RWPE2 (cell line): ENCODE data around the gene HSP90AB1.

Experiments
- ATAC-seq: fragments of 200-7000 bp; cut with Tn5 transposase; 3 replicates; pipeline ENCODE4 v1.9.1; 2021; ENCODE audit warnings: low read depth
- DNase-seq: peaks from one replicate; pipeline ENCODE4 v3.0.0-alpha.2; 2020; ENCODE audit warnings: low spot score
- H3K27ac ChIP-seq: fragments of 450-650 bp; 2 replicates; pipeline ENCODE4 v1.5.1; 2017; ENCODE audit warnings: mild to moderate bottlenecking; ENCODE audit not compliant: poor library complexity, severe bottlenecking
- H3K27me3 ChIP-seq: fragments of 250-450 bp; sonication (Bioruptor Pico); 2 replicates; pipeline ENCODE4 v1.5.1; 2021; ENCODE audit warnings: mild to moderate bottlenecking, moderate library complexity; ENCODE audit not compliant: insufficient read depth, poor library complexity, severe bottlenecking
- H3K36me3 ChIP-seq: fragments of 250-450 bp; sonication (Bioruptor Pico); 2 replicates; pipeline ENCODE4 v1.5.1; 2020; ENCODE audit warnings: low read depth, mild to moderate bottlenecking, moderate library complexity
- H3K4me1 ChIP-seq: fragments of 250-450 bp; sonication (Bioruptor Pico); 2 replicates; pipeline ENCODE4 v1.5.1; 2021; ENCODE audit warnings: mild to moderate bottlenecking, moderate library complexity; ENCODE audit not compliant: insufficient read depth, poor library complexity, severe bottlenecking
- H3K4me3 ChIP-seq: fragments of 250-450 bp; sonication (Bioruptor Pico); 2 replicates; pipeline ENCODE4 v1.5.1; 2021; ENCODE audit warnings: mild to moderate bottlenecking, moderate library complexity; ENCODE audit not compliant: severe bottlenecking
- H3K9me3 ChIP-seq: fragments of 250-450 bp; sonication (Bioruptor Pico); 2 replicates; pipeline ENCODE4 v1.5.1; 2021; ENCODE audit warnings: mild to moderate bottlenecking, moderate library complexity; ENCODE audit not compliant: severe bottlenecking
- TF ChIP-seq, protein P1 (sequence below): fragments of 450-650 bp; IDR thresholded peaks from one replicate; pipeline ENCODE4 v1.5.1; 2017; ENCODE audit warnings: mild to moderate bottlenecking, moderate library complexity; ENCODE audit not compliant: poor library complexity, severe bottlenecking

The HSP90AB1 gene

DNA sequence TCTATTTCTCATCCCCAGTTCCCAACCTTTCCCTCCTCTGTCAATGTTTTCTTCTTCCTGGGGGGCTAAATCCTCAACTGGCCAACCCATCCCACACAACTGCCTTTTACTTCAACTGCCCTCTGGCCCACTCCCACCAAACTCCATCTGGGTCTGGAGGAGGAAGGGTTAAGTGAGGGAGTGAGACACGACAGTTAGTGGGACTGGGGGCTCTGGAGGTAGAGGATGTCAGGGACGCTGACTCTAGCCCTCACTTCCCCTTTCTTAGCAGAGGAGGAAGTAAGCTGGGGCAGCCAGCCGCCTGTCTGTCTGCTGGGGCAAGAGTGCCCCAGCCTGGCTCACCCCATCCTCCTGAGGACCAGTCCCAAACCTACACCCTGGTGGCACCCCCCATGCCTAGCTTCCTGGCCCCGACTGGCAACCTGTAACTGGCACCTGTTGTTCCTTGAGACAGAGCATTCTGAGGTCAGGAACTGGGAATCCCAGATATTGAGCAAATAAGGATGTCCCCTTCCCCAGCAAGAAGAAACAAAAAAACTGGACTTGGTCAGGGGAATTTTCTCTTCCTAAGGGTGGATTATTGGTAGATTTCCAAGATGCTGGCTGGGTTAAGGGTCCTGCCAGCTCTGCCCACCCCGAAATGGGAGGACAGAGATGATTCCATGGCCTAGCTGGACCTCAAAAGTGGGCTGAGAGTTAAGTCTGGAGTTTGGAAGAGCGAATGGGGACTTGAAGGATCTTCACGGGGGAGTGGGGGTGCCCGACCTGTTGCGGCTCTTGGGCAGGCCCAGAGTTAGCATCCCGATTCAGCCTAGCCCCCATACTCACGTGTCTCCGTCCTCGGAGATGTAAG, 17.5 kb downstream of the HSP90AB1 start:
- H3K36me3 ChIP-seq = no peaks in the 10 kb centered on the region
- no peak for DNase-seq
- no peaks in the 10 kb centered on the region for H3K9me3 ChIP-seq
- H3K4me3 ChIP-seq = peak overlapping the region; percentile 69
- H3K27ac ChIP-seq = no peak overlapping the region
- TF ChIP-seq, protein P1, sequence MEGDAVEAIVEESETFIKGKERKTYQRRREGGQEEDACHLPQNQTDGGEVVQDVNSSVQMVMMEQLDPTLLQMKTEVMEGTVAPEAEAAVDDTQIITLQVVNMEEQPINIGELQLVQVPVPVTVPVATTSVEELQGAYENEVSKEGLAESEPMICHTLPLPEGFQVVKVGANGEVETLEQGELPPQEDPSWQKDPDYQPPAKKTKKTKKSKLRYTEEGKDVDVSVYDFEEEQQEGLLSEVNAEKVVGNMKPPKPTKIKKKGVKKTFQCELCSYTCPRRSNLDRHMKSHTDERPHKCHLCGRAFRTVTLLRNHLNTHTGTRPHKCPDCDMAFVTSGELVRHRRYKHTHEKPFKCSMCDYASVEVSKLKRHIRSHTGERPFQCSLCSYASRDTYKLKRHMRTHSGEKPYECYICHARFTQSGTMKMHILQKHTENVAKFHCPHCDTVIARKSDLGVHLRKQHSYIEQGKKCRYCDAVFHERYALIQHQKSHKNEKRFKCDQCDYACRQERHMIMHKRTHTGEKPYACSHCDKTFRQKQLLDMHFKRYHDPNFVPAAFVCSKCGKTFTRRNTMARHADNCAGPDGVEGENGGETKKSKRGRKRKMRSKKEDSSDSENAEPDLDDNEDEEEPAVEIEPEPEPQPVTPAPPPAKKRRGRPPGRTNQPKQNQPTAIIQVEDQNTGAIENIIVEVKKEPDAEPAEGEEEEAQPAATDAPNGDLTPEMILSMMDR = no peak
- peak; percentile 3; the same call in 1 of the 3 replicates for ATAC-seq
- H3K27me3 ChIP-seq = peaks cover 1% of the 10 kb centered on the region
- H3K4me1 ChIP-seq = peaks cover 18% of the 10 kb centered on the region

DNA sequence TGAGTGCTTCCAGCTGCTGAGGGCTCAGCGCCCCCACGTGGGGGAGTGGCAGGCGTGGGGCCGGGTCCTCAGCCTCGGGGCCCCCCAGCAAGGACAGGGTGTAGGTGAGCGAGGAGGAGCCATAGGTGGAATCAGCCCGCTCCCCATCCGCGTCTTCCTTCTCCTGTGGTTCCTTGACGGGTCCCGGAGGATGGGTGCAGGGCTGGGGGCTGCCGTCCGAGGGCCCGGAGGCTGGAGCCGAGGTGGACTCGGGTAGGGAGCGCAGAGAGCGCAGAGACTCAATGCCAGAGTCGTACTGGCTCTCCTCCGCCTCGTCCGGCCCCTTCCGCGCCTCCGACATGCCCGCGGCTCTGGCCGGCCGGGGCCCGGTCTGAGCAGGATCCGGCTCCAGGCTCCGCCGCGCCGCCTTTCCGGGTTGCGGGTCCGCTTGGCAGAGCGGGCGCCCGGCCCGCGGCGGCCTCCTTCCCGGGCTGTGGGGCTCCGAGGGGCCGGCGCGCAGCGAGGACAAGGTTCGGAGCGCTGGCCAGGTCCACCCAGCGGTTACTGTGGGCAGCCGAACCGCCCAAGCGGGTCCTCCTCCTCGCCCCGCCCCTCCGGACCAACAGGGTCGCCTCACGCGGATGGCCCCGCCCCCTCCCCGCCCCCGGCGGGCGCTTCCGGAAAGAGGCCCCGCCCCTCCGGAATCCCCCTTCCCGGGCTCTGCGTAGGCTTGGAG, 18.3 kb downstream of the HSP90AB1 start, which contains the start of gene NFKBIE:
TSS of gene NFKBIE (minus strand) at position 545 of the 715 bp plus-strand sequence. CDS start at position 340, 205 bp downstream.
- ATAC-seq (peak; percentile 70), DNase-seq (peak; percentile 92)
- H3K27me3 ChIP-seq = peaks cover 9% of the 10 kb centered on the region
- TF ChIP-seq, protein P1 = peak; percentile 35
- peak within 1 kb of the TSS; percentile 69 for H3K4me3 ChIP-seq
- H3K9me3 ChIP-seq = no peaks in the 10 kb centered on the region
- H3K4me1 ChIP-seq = peaks cover 18% of the 10 kb centered on the region
- H3K36me3 ChIP-seq = no peaks in the 10 kb centered on the region
- H3K27ac ChIP-seq = no peak within 1 kb of the TSS

DNA sequence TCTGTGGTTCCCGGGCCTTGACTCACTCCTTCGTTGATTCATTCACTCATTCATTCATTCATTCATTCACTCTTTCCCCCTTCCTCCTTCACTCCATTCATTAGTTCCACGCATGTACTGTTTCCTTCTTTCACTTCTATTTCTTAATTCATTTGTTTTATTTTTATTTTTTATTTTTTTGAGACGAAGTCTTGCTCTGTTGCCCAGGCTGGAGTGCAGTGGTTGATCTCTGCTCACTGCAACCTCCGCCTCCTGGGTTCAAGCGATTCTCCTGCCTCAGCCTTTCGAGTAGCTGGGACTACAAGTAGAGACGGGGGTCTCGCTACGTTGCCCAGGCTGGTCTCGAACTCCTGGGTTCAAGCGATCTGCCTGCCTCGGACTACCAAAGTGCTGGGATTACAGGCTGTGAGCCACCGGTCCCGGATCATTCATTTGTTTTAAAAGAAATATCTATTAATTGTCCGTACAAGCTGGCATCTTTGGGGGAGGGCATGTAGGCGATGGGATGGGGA, 18.9 kb downstream of the HSP90AB1 start:
- H3K36me3 ChIP-seq = no peaks in the 10 kb centered on the region
- no peaks in the 10 kb centered on the region for H3K9me3 ChIP-seq
- peak overlapping the region; percentile 69 for H3K4me3 ChIP-seq
- TF ChIP-seq, protein P1 = no peak
- peaks cover 9% of the 10 kb centered on the region for H3K27me3 ChIP-seq
- no peak for ATAC-seq
- H3K4me1 ChIP-seq = peaks cover 18% of the 10 kb centered on the region
- H3K27ac ChIP-seq = no peak overlapping the region
- DNase-seq = no peak

DNA sequence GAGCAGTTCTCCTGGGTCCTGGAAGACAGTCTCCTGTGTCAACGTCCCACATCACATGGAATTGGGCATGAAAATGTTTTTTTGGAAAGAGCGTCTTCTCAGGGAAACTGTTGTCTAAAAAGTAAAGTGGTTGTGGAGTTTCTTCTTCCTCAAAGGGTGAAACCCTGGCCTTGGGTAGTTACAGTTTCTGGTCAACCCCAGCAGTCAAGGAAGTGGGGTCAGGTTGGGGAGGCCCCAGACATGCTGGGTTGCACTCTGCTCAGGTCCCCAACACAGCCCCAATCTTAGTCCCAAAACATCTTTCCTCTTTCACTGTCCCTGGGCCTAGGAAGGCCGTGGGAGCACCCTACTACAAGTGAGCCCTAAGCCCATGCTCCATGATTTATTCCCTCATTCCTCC, 19.4 kb downstream of the HSP90AB1 start:
- no peak overlapping the region for H3K4me3 ChIP-seq
- H3K36me3 ChIP-seq = no peaks in the 10 kb centered on the region
- H3K9me3 ChIP-seq = no peaks in the 10 kb centered on the region
- peaks cover 18% of the 10 kb centered on the region for H3K4me1 ChIP-seq
- DNase-seq = no peak
- peaks cover 11% of the 10 kb centered on the region for H3K27me3 ChIP-seq
- H3K27ac ChIP-seq = no peak overlapping the region
- TF ChIP-seq, protein P1 = no peak
- no peak for ATAC-seq
